ENCODE measurements around the gene UBIAD1. TPM values are rescaled to one million over a fixed set of nuclear protein-coding genes. Genes with fewer than 3 reads are reported as not detected.
A peak's percentile ranks its signal among the peaks of the same experiment; 100 is the strongest.
"Not testable (repeated sequence)": the region's sequence is repeated elsewhere in the genome, so short reads cannot be mapped to it uniquely, and the experiment has no call there.

UBIAD1 gene
- total and polyA plus RNA-seq, 4 experiments from 2014 or later = 30.3 to 51.9 (median 37.7) TPM

DNA sequence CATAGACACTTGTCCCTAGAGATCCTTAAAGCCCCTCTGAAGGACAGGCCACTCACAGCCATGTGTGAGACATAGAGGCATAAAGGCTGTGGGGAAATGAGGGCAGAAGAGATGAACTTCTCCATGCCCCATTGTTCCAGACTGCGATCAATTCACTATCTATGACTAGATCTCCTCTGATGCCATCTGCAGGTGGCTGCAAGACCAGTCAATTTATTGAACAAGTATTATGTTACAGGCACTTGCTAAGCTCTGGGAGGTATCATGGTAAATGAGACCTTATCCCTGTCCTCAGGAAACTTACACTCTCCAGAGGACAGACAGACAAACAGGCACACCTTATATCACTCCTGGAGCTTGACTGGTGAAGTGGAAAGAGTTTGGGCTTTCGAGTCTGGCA is 22.9 kb downstream of the UBIAD1 start:
- peak overlapping the region in 1 of 8 donors; percentile 29 for H3K4me3 Mint-ChIP-seq
- intact Hi-C loops (cut with micrococcal nuclease) = loop anchor here (1.0 kb wide), 1 partner anchor 55 kb away; no protein-coding TSS in a partner anchor
- peaks cover 31 to 54% (median 49%) of the 10 kb centered on the region in 4 donors for H3K4me1 Mint-ChIP-seq
- no peak overlapping the region for H3K4me3 ChIP-seq (ENCODE audit: low read length in 2 of 2)
- H3K27ac ChIP-seq (ENCODE audit: low read depth, low read length) = no peak overlapping the region
- H3K9me3 ChIP-seq (ENCODE audit: control insufficient read depth in 1 of 2, low read length in 2 of 2) = no peaks in the 10 kb centered on the region
- H3K36me3 ChIP-seq (ENCODE audit: insufficient read depth, low read length) = peaks cover 10% of the 10 kb centered on the region
- H3K27ac Mint-ChIP-seq = peak overlapping the region; percentile 68 to 93 (median 84)
- ChIA-PET POLR2A (ENCODE audit: partially characterized antibody) (interaction anchor here (0.6 to 2.2 kb wide), 4 partner anchors 23 to 54 kb away, joined by 3 to 13 read pairs (median 5); partner anchors contain the start of genes MTOR and UBIAD1), CTCF (ENCODE audit: partially characterized antibody) (interaction anchor here (1.0 to 2.7 kb wide), 7 partner anchors 12 to 59 kb away, joined by 3 to 25 read pairs (median 6); partner anchors contain the start of gene MTOR)
- H3K36me3 Mint-ChIP-seq = peaks cover 14 to 34% of the 10 kb centered on the region in 2 donors
- no peaks in the 10 kb centered on the region for H3K27me3 Mint-ChIP-seq
- H3K9me3 Mint-ChIP-seq = no peaks in the 10 kb centered on the region
- H3K4me1 ChIP-seq (ENCODE audit: insufficient read depth, low read length) = peaks cover 52% of the 10 kb centered on the region
- DNase-seq = peak in 1 of 5 donors; percentile 28
- no peaks in the 10 kb centered on the region for H3K27me3 ChIP-seq (ENCODE audit: insufficient read depth, low read length)

DNA sequence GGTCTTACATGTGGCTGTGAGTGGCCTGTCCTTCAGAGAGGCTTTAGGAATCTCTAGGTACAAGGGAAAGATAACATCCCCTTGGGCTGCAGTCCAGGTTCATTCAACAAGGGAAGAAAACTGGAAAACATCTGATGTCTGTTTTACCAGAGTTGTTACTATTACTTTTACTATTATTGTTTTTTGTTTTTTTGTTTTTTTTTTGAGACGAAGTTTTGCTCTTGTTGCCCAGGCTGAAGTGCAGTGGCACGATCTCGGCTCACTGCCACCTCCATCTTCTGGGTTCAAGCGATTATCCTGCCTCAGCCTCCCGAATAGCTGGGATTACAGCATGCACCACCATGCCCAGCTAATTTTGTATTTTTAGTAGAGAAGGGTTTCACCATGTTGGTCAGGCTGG is 24.8 kb downstream of the UBIAD1 start:
- H3K36me3 ChIP-seq (ENCODE audit: insufficient read depth, low read length); H3K27me3 ChIP-seq (ENCODE audit: insufficient read depth, low read length); DNase-seq; H3K9me3 ChIP-seq (ENCODE audit: control insufficient read depth in 1 of 2, low read length in 2 of 2); H3K27ac ChIP-seq (ENCODE audit: low read depth, low read length); intact Hi-C loops (cut with micrococcal nuclease); H3K27me3 Mint-ChIP-seq; H3K9me3 Mint-ChIP-seq; H3K4me3 Mint-ChIP-seq; CTCF ChIA-PET (ENCODE audit: partially characterized antibody); H3K4me3 ChIP-seq (ENCODE audit: low read length in 2 of 2): not testable (repeated sequence)
- H3K36me3 Mint-ChIP-seq = peaks cover 9 to 27% of the 10 kb centered on the region in 2 donors
- peaks cover 20 to 35% (median 33%) of the 10 kb centered on the region in 4 donors for H3K4me1 Mint-ChIP-seq
- POLR2A ChIA-PET (ENCODE audit: partially characterized antibody) = interaction anchor here (1.4 kb wide), 1 partner anchor 35 kb away, joined by 3 read pairs; the partner anchor contains the start of gene MTOR
- peaks cover 34% of the 10 kb centered on the region for H3K4me1 ChIP-seq (ENCODE audit: insufficient read depth, low read length)
- peak overlapping the region in 1 of 7 donors; percentile 75 for H3K27ac Mint-ChIP-seq

DNA sequence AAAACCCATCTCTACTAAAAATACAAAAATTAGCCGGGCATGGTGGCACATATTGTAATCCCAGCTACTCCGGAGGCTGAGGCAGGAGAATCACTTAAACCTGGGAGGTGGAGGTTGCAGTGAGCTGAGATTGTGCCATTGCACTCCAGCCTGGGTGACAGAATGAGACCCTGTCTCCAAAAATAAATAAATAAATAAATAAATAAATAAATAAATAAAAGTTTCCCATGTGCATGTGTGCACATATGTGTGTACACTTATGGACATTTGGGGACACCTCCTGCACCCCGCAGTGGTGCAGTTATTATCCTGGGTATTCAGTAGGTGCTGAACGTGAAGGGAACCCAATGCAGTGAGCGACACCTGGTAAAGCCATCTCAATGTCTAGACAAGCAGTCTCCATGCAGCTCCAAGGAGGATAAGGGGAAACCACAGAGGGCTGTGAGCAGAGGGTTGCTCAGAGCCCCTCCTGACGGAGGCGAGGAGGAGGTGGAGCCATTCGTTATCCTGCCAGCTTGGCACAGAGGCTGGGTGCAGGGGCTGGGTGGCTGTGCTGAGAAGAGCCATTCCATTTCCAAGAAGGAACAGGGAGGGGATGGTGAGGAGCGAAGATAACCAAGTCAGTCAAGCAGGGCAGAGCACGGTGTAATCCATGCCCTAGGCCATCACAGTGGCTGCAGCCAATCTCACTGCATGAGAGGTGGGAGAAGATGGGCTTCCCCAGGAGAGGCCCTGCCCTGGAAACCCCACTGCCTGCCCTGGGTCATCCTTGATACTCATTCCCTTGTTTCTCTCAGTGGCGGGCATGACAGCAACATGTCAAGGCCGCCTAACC is 25.6 kb downstream of the UBIAD1 start:
- Histone ChIP-seq H3K4me1 (ENCODE audit: insufficient read depth, low read length) (peaks cover 27% of the 10 kb centered on the region), H3K27me3 (ENCODE audit: insufficient read depth, low read length) (no peaks in the 10 kb centered on the region), H3K36me3 (ENCODE audit: insufficient read depth, low read length) (peaks cover 10% of the 10 kb centered on the region), H3K4me3 (ENCODE audit: low read length in 2 of 2) (no peak overlapping the region), H3K27ac (ENCODE audit: low read depth, low read length) (no peak overlapping the region), H3K9me3 (ENCODE audit: control insufficient read depth in 1 of 2, low read length in 2 of 2) (no peaks in the 10 kb centered on the region)
- Mint-ChIP-seq H3K27ac (peak overlapping the region in 3 of 7 donors; percentile 61 to 77 (median 74)), H3K4me1 (peaks cover 17 to 28% (median 27%) of the 10 kb centered on the region in 4 donors), H3K36me3 (peaks cover 9 to 21% of the 10 kb centered on the region in 2 donors), H3K27me3 (no peaks in the 10 kb centered on the region), H3K4me3 (peak overlapping the region in 2 of 8 donors; percentile 5 to 59), H3K9me3 (no peaks in the 10 kb centered on the region)
- DNase-seq = no peak
- CTCF ChIA-PET (ENCODE audit: partially characterized antibody) = no interaction called here
- POLR2A ChIA-PET (ENCODE audit: partially characterized antibody) = interaction anchor here (1.4 kb wide), 1 partner anchor 36 kb away, joined by 3 read pairs; the partner anchor contains the start of gene MTOR
- intact Hi-C loops (cut with micrococcal nuclease) = no loop called here

DNA sequence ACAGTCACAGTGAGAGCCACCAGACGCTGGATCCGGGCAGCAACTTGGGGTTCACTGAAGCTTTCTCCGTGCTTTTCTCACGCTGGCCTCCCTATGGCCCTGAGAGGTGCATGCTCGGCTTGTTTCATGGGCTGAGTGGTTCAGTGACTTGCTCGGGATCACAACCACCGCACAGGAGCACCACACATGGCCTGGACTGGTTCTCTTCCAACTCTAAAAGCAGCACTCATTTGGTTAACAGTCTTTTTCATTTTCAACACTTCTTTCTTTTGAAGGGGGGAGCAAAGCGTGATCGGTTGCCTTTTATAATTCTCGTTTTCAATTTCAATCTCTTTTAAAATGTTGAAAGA is 26.2 kb downstream of the UBIAD1 start:
- ChIA-PET POLR2A (ENCODE audit: partially characterized antibody) (interaction anchor here (1.4 kb wide), 1 partner anchor 37 kb away, joined by 3 read pairs; the partner anchor contains the start of gene MTOR), CTCF (ENCODE audit: partially characterized antibody) (no interaction called here)
- Histone ChIP-seq H3K36me3 (ENCODE audit: insufficient read depth, low read length) (peaks cover 10% of the 10 kb centered on the region), H3K4me3 (ENCODE audit: low read length in 2 of 2) (no peak overlapping the region), H3K27me3 (ENCODE audit: insufficient read depth, low read length) (no peaks in the 10 kb centered on the region), H3K4me1 (ENCODE audit: insufficient read depth, low read length) (peaks cover 27% of the 10 kb centered on the region), H3K9me3 (ENCODE audit: control insufficient read depth in 1 of 2, low read length in 2 of 2) (no peaks in the 10 kb centered on the region), H3K27ac (ENCODE audit: low read depth, low read length) (no peak overlapping the region)
- Mint-ChIP-seq H3K9me3 (no peaks in the 10 kb centered on the region), H3K4me3 (peak overlapping the region in 4 of 8 donors; percentile 5 to 59 (median 22)), H3K4me1 (peaks cover 17 to 27% (median 24%) of the 10 kb centered on the region in 4 donors), H3K27ac (peak overlapping the region in 6 of 7 donors; percentile 5 to 90 (median 78)), H3K27me3 (no peaks in the 10 kb centered on the region), H3K36me3 (peaks cover 9 to 19% of the 10 kb centered on the region in 2 donors)
- intact Hi-C loops (cut with micrococcal nuclease) = no loop called here
- no peak for DNase-seq

DNA sequence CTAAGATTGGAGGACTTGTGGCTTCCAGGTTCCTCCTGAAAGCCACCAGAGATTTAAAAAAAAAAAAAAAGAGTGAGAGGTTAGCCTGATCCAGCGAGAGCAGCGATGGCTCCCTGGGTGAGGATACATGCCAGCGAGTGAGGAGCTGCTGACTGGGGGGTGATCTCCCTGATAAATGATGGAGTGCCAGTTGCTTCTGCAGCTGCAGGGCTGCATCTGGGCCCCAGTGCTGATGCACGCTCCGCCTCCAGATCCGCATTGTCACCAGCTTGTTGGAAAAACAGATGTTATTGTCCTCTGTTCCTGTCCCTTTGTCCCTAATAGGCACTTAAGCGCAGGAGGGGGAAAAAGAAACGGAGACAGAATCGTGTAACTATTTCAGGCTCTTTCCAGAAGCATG is 28.6 kb downstream of the UBIAD1 start:
- H3K27me3 Mint-ChIP-seq = no peaks in the 10 kb centered on the region
- CTCF ChIA-PET (ENCODE audit: partially characterized antibody) = interaction anchor here (0.7 kb wide), 1 partner anchor 10 kb away, joined by 3 read pairs; no protein-coding TSS in a partner anchor
- Histone ChIP-seq H3K27me3 (ENCODE audit: insufficient read depth, low read length) (no peaks in the 10 kb centered on the region), H3K4me3 (ENCODE audit: low read length in 2 of 2) (no peak overlapping the region), H3K27ac (ENCODE audit: low read depth, low read length) (no peak overlapping the region), H3K9me3 (ENCODE audit: control insufficient read depth in 1 of 2, low read length in 2 of 2) (no peaks in the 10 kb centered on the region), H3K4me1 (ENCODE audit: insufficient read depth, low read length) (peaks cover 10% of the 10 kb centered on the region), H3K36me3 (ENCODE audit: insufficient read depth, low read length) (no peaks in the 10 kb centered on the region)
- DNase-seq = no peak
- no peak overlapping the region for H3K4me3 Mint-ChIP-seq
- peaks cover 5 to 10% (median 8%) of the 10 kb centered on the region in 4 donors for H3K4me1 Mint-ChIP-seq
- peaks cover 0 to 2% of the 10 kb centered on the region in 2 donors for H3K36me3 Mint-ChIP-seq
- no peaks in the 10 kb centered on the region for H3K9me3 Mint-ChIP-seq
- H3K27ac Mint-ChIP-seq = no peak overlapping the region
- POLR2A ChIA-PET (ENCODE audit: partially characterized antibody) = no interaction called here
- intact Hi-C loops (cut with micrococcal nuclease) = no loop called here

DNA sequence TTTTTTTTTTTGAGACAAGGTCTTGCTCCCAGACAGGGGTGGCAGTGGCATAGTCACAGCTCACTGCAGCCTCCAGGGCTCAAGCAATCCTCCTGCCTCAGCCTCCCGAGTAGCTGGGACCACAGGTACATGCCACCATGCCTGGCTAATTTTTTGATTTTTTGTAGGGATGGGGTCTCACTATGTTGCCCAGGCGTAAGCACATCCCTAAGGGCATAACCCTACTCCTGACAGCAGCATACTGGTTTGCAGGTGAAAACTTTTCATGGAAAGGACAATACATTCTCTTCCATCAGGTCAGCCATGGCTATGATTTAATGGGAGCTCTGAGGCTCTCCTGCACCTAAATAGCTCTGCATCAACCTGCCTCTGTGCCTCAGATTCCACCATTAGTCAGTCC is 29.4 kb downstream of the UBIAD1 start:
- H3K4me3 Mint-ChIP-seq = peak overlapping the region in 1 of 8 donors; percentile 12
- Histone ChIP-seq H3K36me3 (ENCODE audit: insufficient read depth, low read length) (no peaks in the 10 kb centered on the region), H3K27me3 (ENCODE audit: insufficient read depth, low read length) (no peaks in the 10 kb centered on the region), H3K9me3 (ENCODE audit: control insufficient read depth in 1 of 2, low read length in 2 of 2) (no peaks in the 10 kb centered on the region), H3K4me1 (ENCODE audit: insufficient read depth, low read length) (peaks cover 10% of the 10 kb centered on the region), H3K4me3 (ENCODE audit: low read length in 2 of 2) (no peak overlapping the region), H3K27ac (ENCODE audit: low read depth, low read length) (no peak overlapping the region)
- DNase-seq = no peak
- H3K27me3 Mint-ChIP-seq = no peaks in the 10 kb centered on the region
- ChIA-PET POLR2A (ENCODE audit: partially characterized antibody) (no interaction called here), CTCF (ENCODE audit: partially characterized antibody) (no interaction called here)
- intact Hi-C loops (cut with micrococcal nuclease) = no loop called here
- no peak overlapping the region for H3K27ac Mint-ChIP-seq
- no peaks in the 10 kb centered on the region for H3K36me3 Mint-ChIP-seq
- H3K4me1 Mint-ChIP-seq = peaks cover 5 to 10% (median 7%) of the 10 kb centered on the region in 4 donors
- H3K9me3 Mint-ChIP-seq = no peaks in the 10 kb centered on the region

DNA sequence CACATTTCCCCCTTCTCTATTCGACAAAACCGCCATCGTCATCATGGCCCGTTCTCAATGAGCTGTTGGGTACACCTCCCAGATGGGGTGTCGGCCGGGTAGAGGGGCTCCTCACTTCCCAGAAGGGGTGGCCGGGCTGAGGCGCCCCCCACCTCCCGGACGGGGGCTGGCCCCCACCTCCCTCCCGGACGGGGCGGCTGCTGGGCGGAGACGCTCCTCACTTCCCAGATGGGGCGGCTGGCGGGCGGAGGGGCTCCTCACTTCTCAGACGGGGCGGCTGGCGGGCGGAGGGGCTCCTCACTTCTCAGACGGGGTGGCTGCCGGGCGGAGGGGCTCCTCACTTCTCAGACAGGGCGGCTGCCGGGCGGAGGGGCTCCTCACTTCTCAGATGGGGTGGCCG is 32.5 kb downstream of the UBIAD1 start:
- H3K27ac Mint-ChIP-seq; H3K27me3 ChIP-seq (ENCODE audit: insufficient read depth, low read length); H3K9me3 ChIP-seq (ENCODE audit: control insufficient read depth in 1 of 2, low read length in 2 of 2); H3K36me3 ChIP-seq (ENCODE audit: insufficient read depth, low read length); H3K4me1 ChIP-seq (ENCODE audit: insufficient read depth, low read length); H3K4me3 Mint-ChIP-seq; H3K4me1 Mint-ChIP-seq; H3K36me3 Mint-ChIP-seq; intact Hi-C loops (cut with micrococcal nuclease); H3K4me3 ChIP-seq (ENCODE audit: low read length in 2 of 2); POLR2A ChIA-PET (ENCODE audit: partially characterized antibody); DNase-seq; H3K27me3 Mint-ChIP-seq; CTCF ChIA-PET (ENCODE audit: partially characterized antibody); H3K9me3 Mint-ChIP-seq; H3K27ac ChIP-seq (ENCODE audit: low read depth, low read length): not testable (repeated sequence)

Data from CD4-positive, alpha-beta memory T cell (primary cell).